Testis (tissue), 2 donors: ENCODE data around the gene GNG10.

ENCODE experiments used
- POLR2A ChIP-seq: fragments of 450-650 bp; IDR thresholded peaks from one replicate; pipeline ENCODE4 v1.6.1; 2017; ENCODE audit warnings: antibody characterized with exemption, mild to moderate bottlenecking, moderate library complexity
- TF ChIP-seq, protein P1 (sequence below), 3 experiments: fragments of 450-650 bp in 2 of 3; fragments of 200-600 bp in 1 of 3; sonication (generic) in 1 of 3; IDR thresholded peaks; one replicate each; pipeline ENCODE4 v1.5.1; 2016 to 2019; ENCODE audit warnings: antibody characterized with exemption in 3 of 3, mild to moderate bottlenecking in 2 of 3, moderate library complexity in 1 of 3

DNA sequence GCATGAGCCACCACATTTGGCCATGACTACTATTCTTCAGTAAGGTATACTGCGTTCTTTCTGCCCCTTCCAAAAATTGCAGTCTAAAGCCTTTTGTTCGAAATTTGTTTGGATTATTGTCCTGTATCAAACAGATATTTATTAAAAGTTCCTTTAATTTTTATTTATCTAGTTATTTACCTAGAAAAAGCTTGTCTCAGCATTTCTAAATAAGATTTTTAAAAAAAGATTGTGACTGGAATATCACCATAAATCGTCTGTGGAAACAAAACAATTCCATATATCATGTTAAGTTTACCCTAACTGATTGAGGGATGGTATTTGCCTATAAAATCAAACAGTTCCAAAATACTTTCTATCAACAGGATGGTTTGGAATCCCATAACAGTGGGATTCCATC is 14.7 kb downstream of the GNG10 start:
- TF ChIP-seq, protein P1, sequence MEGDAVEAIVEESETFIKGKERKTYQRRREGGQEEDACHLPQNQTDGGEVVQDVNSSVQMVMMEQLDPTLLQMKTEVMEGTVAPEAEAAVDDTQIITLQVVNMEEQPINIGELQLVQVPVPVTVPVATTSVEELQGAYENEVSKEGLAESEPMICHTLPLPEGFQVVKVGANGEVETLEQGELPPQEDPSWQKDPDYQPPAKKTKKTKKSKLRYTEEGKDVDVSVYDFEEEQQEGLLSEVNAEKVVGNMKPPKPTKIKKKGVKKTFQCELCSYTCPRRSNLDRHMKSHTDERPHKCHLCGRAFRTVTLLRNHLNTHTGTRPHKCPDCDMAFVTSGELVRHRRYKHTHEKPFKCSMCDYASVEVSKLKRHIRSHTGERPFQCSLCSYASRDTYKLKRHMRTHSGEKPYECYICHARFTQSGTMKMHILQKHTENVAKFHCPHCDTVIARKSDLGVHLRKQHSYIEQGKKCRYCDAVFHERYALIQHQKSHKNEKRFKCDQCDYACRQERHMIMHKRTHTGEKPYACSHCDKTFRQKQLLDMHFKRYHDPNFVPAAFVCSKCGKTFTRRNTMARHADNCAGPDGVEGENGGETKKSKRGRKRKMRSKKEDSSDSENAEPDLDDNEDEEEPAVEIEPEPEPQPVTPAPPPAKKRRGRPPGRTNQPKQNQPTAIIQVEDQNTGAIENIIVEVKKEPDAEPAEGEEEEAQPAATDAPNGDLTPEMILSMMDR (IDR thresholded peaks at IDR 0.05), result no peak
- no peak for TF ChIP-seq POLR2A
